OCI-LY3 (cell line): ENCODE data around the gene TRIM33.

Experiments used
- CTCF ChIP-seq: fragments of 200-600, 300-600 bp; sonication (generic); IDR thresholded peaks from 2 replicates; pipeline ENCODE4 v1.5.1; 2014; ENCODE audit warnings: antibody characterized with exemption, low read length, low read depth
- EZH2phosphoT487 ChIP-seq: fragments of 200-600 bp; shearing (Covaris generic); IDR thresholded peaks from 2 replicates; pipeline ENCODE4 v1.6.1; 2018; ENCODE audit warnings: antibody characterized with exemption, mixed run types, low read depth

- TF ChIP-seq CTCF (no peak), EZH2phosphoT487 (no peak)
Measured at GRCh38 chr1:114545796-114546195, 34.8 kb upstream of the TRIM33 start.
